Frontal cortex (tissue), 1 donor: ENCODE measurements around the gene ASCL2. TPM values are rescaled to one million over a fixed set of nuclear protein-coding genes. Genes with fewer than 3 reads are reported as not detected.

ENCODE experiments used
- total RNA-seq: library from RNA; depleted of rRNA; stranded (reverse); fragments of >200 nt; gene quantifications from one replicate; pipeline ENCODE4 v1.2.3, GENCODE V29; 2014

Gene ASCL2
- total RNA-seq, 1 donor from 2014 or later, result 0.82 TPM

Other genes starting within 250 kb of the ASCL2 start
- 19.6 TPM for gene IGF2, start 131.2 kb downstream of the ASCL2 start, total RNA-seq
- gene INS, start 109.4 kb downstream of the ASCL2 start, total RNA-seq, result not detected
- gene TH, start 98.8 kb downstream of the ASCL2 start, total RNA-seq, result 0.82 TPM
- under 0.01 TPM for gene C11orf21, start 31.3 kb upstream of the ASCL2 start, total RNA-seq
- gene TSPAN32, start 31.4 kb upstream of the ASCL2 start, total RNA-seq, result 0.41 TPM
- gene CD81, start 106.7 kb upstream of the ASCL2 start, total RNA-seq, result 67.7 TPM
- 31.8 TPM for gene TSSC4, start 130.2 kb upstream of the ASCL2 start, total RNA-seq
- gene TRPM5, start 173.9 kb upstream of the ASCL2 start, total RNA-seq, result not detected
- under 0.01 TPM for gene KCNQ1, start 174.4 kb upstream of the ASCL2 start, total RNA-seq